Measurements from ENCODE around the gene ACACB.

ACACB gene

GRCh38 chr12:109109746-109110350 is 6.5 kb upstream of the ACACB start:
- DNase-seq (ENCODE audit: low read depth in 3 of 3, low spot score in 1 of 3) = no peak

- DNase-seq (ENCODE audit: low read depth in 3 of 3, low spot score in 1 of 3) = peak in 1 of 3 donors; percentile 24
Measured at GRCh38 chr12:109110988-109111495, 5.3 kb upstream of the ACACB start.

GRCh38 chr12:109112720-109113465 is 3.5 kb upstream of the ACACB start:
- no peak for DNase-seq (ENCODE audit: low read depth in 3 of 3, low spot score in 1 of 3)

- no peak for DNase-seq (ENCODE audit: low read depth in 3 of 3, low spot score in 1 of 3)
Measured at GRCh38 chr12:109113661-109114321, 2.6 kb upstream of the ACACB start.

GRCh38 chr12:109114644-109115043 is 1.7 kb upstream of the ACACB start:
- no peak for DNase-seq (ENCODE audit: low read depth in 3 of 3, low spot score in 1 of 3)

GRCh38 chr12:109115404-109115757 is 1.0 kb upstream of the ACACB start:
- no peak for DNase-seq (ENCODE audit: low read depth in 3 of 3, low spot score in 1 of 3)

GRCh38 chr12:109116611-109116949 is 193 bp downstream of the ACACB start:
- DNase-seq (ENCODE audit: low read depth in 3 of 3, low spot score in 1 of 3) = no peak

- DNase-seq (ENCODE audit: low read depth in 3 of 3, low spot score in 1 of 3) = no peak
Measured at GRCh38 chr12:109120095-109120494, 3.7 kb downstream of the ACACB start.

- DNase-seq (ENCODE audit: low read depth in 3 of 3, low spot score in 1 of 3) = no peak
Measured at GRCh38 chr12:109120557-109120956, 4.2 kb downstream of the ACACB start.

GRCh38 chr12:109121346-109121880 is 5.0 kb downstream of the ACACB start:
- no peak for DNase-seq (ENCODE audit: low read depth in 3 of 3, low spot score in 1 of 3)

GRCh38 chr12:109124878-109125648 is 8.7 kb downstream of the ACACB start:
- no peak for DNase-seq (ENCODE audit: low read depth in 3 of 3, low spot score in 1 of 3)

- no peak for DNase-seq (ENCODE audit: low read depth in 3 of 3, low spot score in 1 of 3)
Measured at GRCh38 chr12:109125791-109126190, 9.4 kb downstream of the ACACB start.

- DNase-seq (ENCODE audit: low read depth in 3 of 3, low spot score in 1 of 3) = no peak
Measured at GRCh38 chr12:109126784-109127183, 10.4 kb downstream of the ACACB start.

GRCh38 chr12:109127533-109128242 is 11.3 kb downstream of the ACACB start:
- DNase-seq (ENCODE audit: low read depth in 3 of 3, low spot score in 1 of 3) = no peak

GRCh38 chr12:109130297-109131153 is 14.1 kb downstream of the ACACB start:
- DNase-seq (ENCODE audit: low read depth in 3 of 3, low spot score in 1 of 3) = no peak

GRCh38 chr12:109131154-109132050 is 15.0 kb downstream of the ACACB start:
- DNase-seq (ENCODE audit: low read depth in 3 of 3, low spot score in 1 of 3) = no peak

- DNase-seq (ENCODE audit: low read depth in 3 of 3, low spot score in 1 of 3) = no peak
Measured at GRCh38 chr12:109134186-109134917, 18.0 kb downstream of the ACACB start.

- DNase-seq (ENCODE audit: low read depth in 3 of 3, low spot score in 1 of 3) = no peak
Measured at GRCh38 chr12:109137055-109137454, 20.7 kb downstream of the ACACB start.
